HUDEP-2 (cell line): ENCODE measurements around the gene CTBS.
"Not testable (repeated sequence)": the region's sequence is repeated elsewhere in the genome, so short reads cannot be mapped to it uniquely, and the experiment has no call there.

ENCODE experiments used
- DNase-seq, 76 experiments: peaks; one replicate each; lab custom pipeline; 2025; ENCODE audit not compliant: unreplicated experiment in 76 of 76; lab: John Stamatoyannopoulos, UW

CTBS gene, protein sequence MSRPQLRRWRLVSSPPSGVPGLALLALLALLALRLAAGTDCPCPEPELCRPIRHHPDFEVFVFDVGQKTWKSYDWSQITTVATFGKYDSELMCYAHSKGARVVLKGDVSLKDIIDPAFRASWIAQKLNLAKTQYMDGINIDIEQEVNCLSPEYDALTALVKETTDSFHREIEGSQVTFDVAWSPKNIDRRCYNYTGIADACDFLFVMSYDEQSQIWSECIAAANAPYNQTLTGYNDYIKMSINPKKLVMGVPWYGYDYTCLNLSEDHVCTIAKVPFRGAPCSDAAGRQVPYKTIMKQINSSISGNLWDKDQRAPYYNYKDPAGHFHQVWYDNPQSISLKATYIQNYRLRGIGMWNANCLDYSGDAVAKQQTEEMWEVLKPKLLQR

DNA sequence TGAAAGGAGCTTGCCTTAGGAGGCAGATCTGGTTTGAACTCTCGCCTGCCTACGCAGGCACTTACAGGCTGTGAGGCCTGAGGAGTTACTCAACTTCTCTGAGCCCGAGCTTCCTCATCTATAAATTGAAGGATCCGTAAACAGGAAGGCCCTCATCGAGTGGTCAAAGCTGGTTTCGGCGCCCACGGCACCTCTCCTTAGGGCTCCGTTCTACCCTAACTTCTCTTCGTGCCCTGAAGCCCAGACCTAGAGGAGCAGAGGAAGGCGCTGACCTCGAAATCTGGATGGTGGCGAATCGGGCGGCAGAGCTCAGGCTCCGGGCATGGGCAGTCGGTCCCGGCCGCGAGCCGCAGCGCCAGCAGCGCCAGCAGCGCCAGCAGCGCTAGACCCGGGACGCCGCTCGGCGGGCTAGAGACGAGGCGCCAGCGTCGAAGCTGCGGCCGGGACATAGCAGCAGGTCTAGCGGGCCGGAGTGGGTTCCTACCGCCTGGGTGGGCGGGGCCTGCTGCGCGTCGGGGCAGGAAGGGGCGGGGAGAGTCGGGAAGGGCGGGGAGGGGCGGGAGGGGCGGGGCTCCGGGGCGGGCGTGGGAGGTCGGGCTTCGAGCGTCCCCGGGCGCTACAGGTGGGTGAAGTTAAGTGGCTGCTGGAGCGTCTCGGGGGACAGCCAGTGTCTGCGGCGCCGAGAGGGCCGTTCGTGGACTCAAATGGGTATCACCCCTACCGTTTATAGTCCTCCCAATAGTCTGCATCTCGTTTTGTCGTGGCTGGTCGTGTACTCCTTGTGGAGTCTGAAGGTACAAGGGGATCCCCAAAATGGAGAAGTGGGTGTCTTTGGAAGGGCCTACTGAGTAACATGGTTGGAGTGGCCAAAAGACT is at the start of gene CTBS:
TSS of gene CTBS (minus strand) at position 474 of the 876 bp plus-strand sequence. CDS start at position 449, 25 bp downstream.
- peak in 73 of 76 experiments; percentile 15 to 90 (median 76) for DNase-seq

DNA sequence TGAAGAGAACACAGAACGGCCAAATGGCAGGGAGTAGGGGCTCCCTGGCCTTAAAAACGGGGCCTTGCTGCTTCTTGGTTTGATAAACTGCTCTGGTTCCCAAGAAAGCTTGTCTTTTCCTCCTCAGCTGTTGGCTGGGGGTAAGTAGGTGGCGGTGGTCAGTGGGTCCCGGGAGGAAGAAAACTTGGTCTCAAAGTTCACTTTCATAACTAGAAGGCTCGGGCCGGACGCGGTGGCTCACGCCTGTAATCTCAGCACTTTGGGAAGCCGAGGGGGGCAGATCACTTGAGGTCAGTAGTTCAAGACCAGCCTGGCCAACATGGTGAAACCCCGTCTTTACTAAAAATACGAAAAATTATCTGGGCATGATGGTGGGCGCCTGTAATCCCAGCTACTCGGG is 47.3 kb upstream of the CTBS start:
- DNase-seq = no peak

DNA sequence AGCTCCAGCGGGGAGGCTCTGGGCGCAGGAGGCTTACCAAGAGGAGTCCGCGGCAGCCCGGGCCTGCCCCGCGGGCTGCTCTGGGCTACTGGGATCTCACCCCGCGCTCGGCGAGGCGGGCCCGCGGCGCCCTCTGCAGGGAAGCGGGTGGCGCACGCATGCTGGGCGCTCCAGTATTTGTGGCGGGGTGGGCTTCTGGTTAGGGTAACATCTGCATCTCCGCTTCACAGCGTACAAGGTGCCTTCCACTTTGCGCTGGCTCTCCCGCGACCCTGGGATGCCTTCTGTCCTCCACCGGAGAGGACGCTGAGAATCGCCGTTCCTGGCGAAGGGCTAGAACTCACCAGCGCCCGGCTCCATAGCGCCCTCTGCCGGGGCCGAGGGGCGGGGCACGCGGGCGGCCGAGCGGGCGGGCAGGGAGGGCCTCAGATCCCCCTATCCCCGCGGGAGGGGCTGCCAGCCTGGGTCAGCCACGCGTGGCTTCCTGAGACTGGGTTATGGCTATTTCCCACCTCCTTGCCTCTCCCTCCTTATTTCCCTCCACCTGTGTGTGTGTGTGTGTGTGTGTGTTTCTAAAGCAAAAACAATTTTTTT is 46.6 kb upstream of the CTBS start:
- peak in 73 of 76 experiments; percentile 6 to 87 (median 71) for DNase-seq

DNA sequence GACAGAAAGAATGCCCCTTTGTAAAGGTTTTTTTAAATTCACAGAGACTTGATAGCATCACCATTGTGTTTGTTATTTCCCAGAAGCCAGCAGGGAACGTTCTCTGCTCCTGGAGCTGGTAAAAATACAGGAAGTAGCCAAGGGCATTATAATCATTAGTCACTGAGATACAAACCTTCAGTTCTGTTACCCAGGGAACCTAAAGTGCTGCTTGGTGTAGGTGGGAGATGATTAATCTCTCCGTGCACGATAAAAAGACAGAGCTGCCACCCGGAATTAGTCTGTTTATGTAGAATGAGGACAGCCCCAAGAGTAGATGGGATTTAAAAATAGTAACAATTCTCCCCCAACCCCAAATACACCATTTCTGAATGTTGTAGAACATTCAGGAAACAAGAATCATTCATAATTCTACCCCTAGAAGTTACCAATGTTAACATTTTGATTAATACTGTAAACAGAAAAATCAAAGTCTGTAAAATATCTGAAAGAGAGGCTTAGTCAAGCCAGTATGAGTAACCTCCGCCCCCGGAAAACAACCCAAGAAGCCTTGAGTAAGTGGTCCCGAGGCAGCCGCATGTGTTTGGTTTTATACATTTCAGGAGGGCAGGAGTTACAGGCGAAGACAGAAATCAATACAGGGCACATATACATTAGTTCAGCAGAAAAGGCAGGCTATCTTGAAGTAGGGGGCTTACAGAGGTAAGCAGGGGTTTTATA is 45.3 kb upstream of the CTBS start:
- peak in 3 of 76 experiments; percentile 6 to 14 (median 8) for DNase-seq

DNA sequence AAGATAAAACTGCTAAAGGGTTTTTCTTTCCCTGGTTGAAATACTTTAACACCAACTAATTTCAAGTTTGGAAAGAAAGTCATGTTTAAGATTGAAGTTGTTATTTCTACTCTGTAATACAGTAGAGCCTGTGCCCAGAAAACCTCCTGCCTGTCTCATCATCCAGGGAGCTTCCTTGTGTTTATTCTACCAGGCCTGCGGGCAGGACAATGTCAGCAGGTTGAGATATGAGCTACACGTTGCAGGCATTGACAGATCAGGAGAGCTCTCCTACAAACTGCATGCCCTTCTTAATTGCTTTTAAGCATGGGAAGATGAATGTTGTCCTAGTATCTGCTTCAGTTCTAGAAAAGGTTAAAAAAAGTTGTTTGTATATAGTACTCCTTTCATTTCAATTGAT is 43.1 kb upstream of the CTBS start:
- DNase-seq = no peak

DNA sequence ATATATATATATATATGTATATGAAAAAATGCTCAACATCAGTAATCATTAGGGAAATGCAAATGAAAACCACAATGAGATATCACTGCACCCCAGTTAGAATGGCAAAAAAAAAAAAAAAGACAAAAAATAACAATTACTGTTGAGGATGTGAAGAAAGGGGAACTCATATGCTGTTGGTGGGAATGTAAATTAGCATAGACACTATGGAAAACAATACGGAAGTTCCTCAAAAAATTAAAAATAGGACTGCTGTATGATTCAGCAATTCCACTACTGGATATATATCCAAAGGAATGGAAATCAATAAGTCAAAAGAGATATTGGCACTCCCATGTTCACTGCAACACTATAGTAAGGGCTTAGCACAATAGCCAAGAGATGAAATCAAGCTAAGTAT is 41.5 kb upstream of the CTBS start:
- DNase-seq = no peak

DNA sequence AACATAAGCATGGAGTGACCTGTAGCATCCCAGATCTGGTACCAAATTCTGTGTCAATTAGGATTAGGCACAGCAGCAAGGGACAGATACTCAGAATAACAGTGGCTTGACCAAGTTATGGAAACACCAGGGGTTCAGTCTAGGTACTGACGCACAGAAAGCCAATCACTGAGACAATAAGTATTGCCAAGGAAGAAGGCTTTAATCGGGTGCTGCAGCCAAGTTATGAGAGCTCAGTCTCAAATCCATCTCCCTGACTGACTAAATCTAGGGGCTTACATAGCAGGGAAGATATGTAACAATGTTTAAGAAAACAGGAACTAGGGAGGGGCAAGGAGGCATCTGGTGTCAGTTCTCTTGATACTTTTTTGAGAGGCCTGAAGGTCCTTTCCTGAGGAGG is 39.6 kb upstream of the CTBS start:
- DNase-seq = no peak

DNA sequence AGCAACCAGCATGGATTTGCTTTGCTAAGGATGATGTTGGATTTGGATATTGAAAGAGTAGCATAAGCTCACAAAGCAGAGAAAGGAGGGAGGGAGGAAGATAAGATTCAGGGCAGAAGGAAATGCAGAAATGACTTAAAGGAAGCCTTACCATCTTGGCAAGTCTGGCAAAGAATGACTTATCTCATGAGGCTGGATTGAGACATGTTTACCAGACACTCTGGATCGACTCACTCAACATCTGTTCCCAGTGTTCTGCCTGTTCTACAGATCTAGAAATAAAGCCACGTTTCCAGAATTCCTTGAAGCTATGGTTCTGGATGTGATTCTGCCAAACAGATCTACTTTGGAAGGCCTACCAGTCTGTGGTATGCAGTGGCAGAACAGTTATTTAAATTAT is 38.8 kb upstream of the CTBS start:
- DNase-seq = no peak

DNA sequence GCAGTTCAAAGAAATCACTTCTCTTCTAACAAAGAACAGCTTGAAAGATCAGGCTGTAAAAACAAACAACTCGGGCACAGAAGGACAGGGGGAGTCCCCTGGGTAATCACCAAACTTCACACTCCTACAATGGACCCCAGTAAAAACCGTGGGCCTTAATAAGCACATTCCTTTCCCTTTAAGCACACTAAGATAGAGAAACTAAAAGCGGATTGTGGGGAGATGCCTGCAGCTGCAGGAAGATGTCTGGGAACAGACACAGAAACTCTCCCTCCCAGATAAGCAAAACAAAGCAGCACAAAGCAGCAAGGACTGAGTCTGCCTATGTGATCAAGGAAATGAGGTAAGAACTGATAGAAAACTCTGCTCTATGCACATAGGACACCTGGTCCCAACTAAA is 37.6 kb upstream of the CTBS start:
- no peak for DNase-seq

DNA sequence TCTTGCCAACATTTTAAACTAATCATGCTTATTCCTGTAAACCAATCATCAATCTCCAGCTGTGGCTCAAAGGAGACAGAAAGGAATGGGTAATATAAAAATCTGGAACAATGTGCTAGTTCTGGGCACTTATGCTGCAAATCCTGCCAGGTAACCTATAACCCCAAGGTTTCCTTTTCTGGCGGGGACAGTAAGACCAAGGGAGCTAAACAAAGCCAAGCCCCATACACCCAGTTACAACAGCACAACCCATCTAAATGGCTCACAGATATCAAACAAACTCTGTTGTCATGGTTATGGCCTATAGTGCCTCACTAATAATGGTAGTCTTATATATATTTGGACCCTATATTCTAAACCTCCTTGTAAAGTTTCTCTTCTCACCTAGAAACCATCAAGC is 36.9 kb upstream of the CTBS start:
- no peak for DNase-seq

DNA sequence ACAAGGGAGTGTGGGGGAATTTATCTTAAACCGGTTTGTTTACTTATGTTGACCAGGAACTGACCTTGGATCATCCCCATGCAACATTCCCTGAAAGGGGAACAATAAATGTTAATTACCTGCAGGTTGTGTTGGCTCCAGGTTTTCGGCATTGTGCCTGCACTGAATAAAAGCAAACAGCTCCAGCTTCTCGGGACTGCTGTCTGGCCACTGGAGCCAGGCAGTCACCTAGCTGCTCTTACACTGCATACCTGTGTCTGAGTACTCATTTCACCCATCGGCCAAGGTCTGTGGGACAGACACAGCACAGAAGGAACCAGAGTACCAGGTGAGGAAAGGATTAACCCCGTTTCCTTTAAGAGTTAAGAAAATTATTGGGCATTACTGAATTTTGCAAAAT is 32.7 kb upstream of the CTBS start:
- DNase-seq = no peak

DNA sequence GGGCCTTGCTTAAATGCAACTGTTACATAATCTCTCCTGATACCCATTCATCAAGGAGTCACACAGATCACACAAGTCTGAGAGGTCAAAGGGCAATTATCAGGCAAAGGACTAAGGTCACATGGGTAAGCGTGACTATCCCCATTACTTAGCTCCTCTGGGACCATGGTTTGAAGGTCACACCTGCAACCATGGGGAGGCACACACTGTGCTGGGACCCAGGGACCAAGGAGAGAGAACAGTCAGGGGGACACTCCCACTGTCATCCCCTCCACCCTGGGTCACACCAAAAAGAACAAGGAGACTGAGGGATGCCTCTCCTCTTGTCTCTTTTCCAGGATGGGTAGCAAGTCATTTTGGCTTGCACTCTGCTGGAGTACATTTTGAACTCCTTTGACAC is 30.9 kb upstream of the CTBS start:
- no peak for DNase-seq

DNA sequence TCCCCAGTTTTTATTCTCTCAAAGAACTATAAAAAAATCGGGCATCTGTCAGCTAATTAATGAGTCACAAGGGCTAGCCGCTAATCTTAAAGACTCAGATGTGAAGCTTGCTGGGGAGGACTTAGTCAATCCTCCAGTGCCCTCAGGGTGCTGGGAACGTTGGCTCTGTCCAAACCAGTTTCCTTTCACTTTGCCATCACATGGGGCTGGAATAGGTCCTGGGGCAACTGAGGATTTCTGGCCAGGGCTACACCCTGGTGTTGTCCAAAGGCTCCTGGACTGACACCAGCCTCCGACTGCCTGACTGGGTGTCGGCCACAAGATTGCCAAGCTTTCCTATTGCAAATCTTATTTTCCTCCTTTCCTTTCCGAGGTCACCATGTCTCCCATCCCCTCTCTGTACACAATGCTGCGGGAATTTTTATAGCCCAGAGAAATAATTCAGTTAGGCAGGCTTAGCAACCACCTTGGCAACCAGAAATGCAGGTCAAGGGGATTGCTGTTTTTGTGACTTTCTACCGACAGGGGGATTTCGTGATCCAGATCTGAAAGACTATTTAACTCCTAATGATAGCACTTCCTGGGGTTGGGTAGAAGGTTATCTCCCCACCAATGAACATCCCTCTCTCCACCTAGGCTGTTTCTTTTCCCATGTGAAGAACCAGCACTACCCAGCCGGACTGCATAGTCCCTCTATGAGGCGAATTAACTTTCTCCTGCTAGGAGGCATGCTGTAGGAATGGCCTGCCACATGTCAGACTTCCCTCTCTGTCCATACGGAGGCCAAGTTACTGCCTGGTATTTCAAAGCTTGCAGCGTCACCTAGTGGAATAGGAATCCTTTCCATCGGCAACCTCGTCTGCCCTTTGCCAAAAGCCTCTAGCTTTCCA is 29.9 kb upstream of the CTBS start:
- peak in 12 of 76 experiments; percentile 4 to 40 (median 26) for DNase-seq

DNA sequence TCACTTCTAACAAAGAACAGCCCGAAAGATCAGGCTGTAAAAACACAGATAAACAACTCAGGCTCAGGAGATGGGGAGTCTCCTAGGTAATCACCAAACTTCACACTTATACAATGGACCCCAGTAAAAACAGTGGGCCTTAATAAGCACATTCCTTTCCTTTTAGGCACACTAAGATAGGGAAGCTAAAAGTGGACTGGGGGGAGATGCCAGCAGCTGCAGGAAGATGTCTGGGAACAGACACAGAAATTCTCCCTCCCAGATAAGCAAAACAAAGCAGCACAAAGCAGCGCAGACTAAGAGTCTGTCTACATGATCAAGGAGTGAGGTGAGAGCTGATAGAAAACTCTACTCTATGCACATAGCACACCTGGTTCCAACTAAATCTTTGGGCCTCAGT is 29.0 kb upstream of the CTBS start:
- DNase-seq = no peak

DNA sequence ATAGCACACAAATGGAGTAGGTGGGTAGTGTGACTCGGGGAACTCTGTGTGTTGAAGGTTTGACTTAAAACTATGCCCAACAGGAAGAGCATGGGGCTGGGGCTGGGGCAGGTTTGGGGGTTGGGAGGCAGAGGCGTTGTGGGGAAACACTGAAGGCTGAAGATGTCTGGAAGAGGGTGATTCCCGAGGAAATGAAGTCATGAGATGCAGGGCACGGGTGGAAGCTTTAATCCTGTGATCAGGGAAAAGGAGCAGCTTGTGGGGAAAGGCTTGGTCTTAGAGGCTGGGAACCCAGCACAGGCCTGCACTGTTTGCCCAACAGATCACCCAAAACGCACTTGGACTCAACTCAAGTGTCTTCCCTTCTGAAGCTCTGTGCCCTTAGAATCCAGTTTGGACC is 26.6 kb upstream of the CTBS start:
- no peak for DNase-seq

DNA sequence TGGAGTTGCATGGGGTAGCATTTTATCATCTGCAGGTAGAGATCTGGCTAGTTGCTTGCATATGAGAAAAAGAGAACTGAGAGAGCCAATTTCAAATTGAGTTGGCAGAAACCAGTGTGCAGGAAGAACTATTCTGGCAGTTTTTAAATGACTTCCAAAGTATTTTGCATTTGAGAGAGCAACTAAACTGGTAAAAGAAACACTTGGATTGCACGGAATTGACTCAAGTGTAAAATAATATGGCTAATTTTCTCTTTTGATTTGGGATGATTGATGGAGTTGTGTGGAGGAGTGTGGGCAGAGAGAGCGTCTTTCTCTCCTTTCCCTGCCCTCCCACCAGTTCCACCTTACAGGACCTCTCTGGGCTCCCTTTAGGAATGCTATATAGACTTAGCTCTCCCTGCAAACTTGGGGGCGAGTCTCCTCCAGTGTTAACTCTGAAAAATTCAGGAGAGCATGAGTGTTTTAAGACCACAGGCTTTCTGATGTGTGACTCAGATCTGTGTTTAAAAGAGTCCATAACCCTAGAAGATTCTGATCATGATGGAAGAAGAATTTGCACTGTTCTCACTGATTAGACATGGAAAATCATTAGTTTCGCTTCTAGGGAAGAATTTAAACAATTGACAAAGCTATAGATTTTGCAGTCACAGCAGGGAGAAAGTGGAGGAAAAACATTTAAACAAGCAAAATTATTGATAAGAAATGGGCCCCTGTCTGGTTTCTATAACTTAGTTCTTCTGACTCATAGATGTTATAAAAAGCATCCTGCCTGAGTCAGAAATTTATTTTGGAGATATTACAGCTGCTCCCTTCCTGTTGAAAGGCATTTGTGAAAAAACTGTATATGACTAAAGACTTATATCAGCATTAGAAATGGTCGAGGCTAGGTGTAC is 24.9 kb upstream of the CTBS start:
- no peak for DNase-seq

DNA sequence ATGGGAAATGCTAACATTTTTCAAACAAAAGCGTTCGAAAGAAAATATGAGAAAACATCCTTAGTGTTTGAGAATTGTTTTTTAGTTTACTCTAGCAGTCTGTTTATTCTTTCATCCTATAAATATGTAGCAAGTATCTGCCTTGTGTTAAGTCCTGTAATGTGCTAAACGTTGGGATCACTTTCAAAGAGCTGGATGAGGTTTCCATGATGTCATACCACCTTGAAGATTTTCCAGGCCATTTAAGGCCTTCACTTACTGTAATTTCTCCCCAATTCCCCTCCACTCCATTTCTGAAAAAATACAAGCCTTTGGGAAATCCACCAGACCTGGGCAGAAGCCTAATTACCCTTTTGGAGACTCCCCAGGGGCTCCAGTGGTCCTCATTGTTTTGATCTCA is 24.2 kb upstream of the CTBS start:
- no peak for DNase-seq

DNA sequence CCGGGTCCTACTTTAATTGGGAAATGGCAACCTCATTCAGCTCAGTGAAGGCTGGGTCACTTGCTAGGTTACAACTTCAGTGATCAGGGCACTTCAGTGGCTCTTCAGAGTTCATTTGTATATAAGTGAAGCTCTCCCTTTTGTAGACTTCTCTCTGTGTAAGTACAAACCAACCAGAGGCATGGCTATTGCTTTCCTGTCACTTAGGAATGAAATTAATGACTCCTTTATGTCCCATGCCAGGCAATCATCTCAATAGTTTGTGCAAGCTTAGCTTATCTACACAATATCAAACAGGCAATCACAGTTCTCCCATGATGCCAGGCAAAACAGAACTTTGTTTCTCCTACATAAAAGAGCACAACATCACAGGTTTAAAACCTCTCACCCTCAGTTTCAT is 22.8 kb upstream of the CTBS start:
- DNase-seq = no peak

DNA sequence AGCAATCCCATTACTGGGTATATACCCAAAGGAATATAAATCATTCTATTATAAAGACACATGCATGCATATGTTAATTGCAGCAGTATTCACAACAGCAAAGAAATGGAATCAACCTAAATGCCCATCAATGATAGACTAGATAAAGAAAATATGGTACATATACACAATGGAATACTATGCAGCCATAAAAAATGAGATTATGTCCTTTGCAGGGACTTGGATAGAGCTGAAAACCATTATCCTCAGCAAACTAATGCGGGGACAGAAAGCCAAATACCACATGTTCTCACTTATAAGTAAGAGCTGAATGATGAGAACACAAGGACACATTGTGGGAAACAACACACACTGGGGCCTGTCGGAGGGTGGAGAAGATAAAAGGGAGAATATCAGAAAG is 20.7 kb upstream of the CTBS start:
- not testable (repeated sequence) for DNase-seq
